PC-9 (cell line): Measurements from ENCODE around the gene KLHDC9. TPM values are rescaled to one million over a fixed set of nuclear protein-coding genes. Genes with fewer than 3 reads are reported as not detected.

Experiments used
- BruUV-seq: library from RNA; stranded (reverse); fragments of 400-500 nt; replicated peaks from 2 replicates; lab custom pipeline; 2021; lab: Mats Ljungman, UMichigan
- CTCF ChIA-PET: fragments of 300-600 bp; sonication (Branson Sonifier 250); formaldehyde crosslinking; loops from one replicate; lab custom pipeline; 2022; ENCODE audit warnings: antibody characterized with exemption; lab: Charles Lee
- POLR2A ChIA-PET: fragments of 300-600 bp; sonication (Branson Sonifier 250); formaldehyde crosslinking; loops from one replicate; lab custom pipeline; 2022; ENCODE audit warnings: antibody characterized with exemption; ENCODE audit not compliant: unreplicated experiment; lab: Charles Lee
- DNase-seq, 2 experiments: peaks; one replicate each; pipeline versions ENCODE4 v3.0.0 to v3.0.0-alpha.2; 2015 to 2022; ENCODE audit warnings: mixed read lengths in 1 of 2
- H2AFZ ChIP-seq: fragments of 200-600 bp; sonication (generic); 2 replicates; pipeline ENCODE4 v1.8.1; 2017; ENCODE audit warnings: antibody characterized with exemption
- H3F3A ChIP-seq: fragments of 200-600 bp; sonication (generic); 2 replicates; pipeline ENCODE4 v1.8.1; 2017; ENCODE audit warnings: antibody characterized with exemption, mild to moderate bottlenecking, low read depth; ENCODE audit not compliant: insufficient read depth
- H3K27ac ChIP-seq: fragments of 200-600 bp; sonication (generic); 2 replicates; pipeline ENCODE4 v1.6.1; 2016; ENCODE audit warnings: mixed run types
- H3K27me3 ChIP-seq: fragments of 200-600 bp; sonication (generic); 2 replicates; pipeline ENCODE4 v1.6.1; 2016; ENCODE audit warnings: low read depth, mixed run types; ENCODE audit not compliant: insufficient read depth
- H3K36me3 ChIP-seq: fragments of 200-600 bp; sonication (generic); 2 replicates; pipeline ENCODE4 v1.6.1; 2016; ENCODE audit warnings: low read depth, mixed run types
- H3K4me1 ChIP-seq: fragments of 200-600 bp; sonication (generic); replicated peaks from 2 replicates; pipeline ENCODE4 v1.6.1; 2016; ENCODE audit warnings: mixed run types; ENCODE audit not compliant: insufficient read depth
- H3K4me2 ChIP-seq: fragments of 200-600 bp; sonication (generic); 2 replicates; pipeline ENCODE4 v1.6.1; 2017; ENCODE audit warnings: mixed run types
- H3K4me3 ChIP-seq: fragments of 200-600 bp; sonication (generic); 2 replicates; pipeline ENCODE4 v1.6.1; 2016; ENCODE audit warnings: mixed run types
- H3K79me2 ChIP-seq: fragments of 200-600 bp; sonication (generic); 2 replicates; pipeline ENCODE4 v1.6.1; 2017; ENCODE audit warnings: low read depth, mixed run types
- H3K9me2 ChIP-seq: fragments of 200-600 bp; sonication (generic); 2 replicates; pipeline ENCODE4 v1.8.1; 2017; ENCODE audit warnings: mild to moderate bottlenecking; ENCODE audit not compliant: insufficient read depth
- H3K9me3 ChIP-seq: fragments of 200-600 bp; sonication (generic); 2 replicates; pipeline ENCODE4 v1.8.1; 2016; ENCODE audit warnings: low read depth; ENCODE audit not compliant: insufficient read depth
- H4K20me1 ChIP-seq: fragments of 200-600 bp; sonication (generic); 2 replicates; pipeline ENCODE4 v1.8.1; 2017; ENCODE audit not compliant: insufficient read depth
- CTCF ChIP-seq: fragments of 200-600 bp; sonication (generic); conservative IDR thresholded peaks from 2 replicates; pipeline ENCODE4 v1.6.1; 2017; ENCODE audit warnings: mixed run types, antibody characterized with exemption, mild to moderate bottlenecking, moderate library complexity
- EZH2 ChIP-seq: fragments of 200-600 bp; sonication (generic); IDR thresholded peaks from 2 replicates; pipeline ENCODE4 v1.8.0; 2017; ENCODE audit warnings: antibody characterized with exemption, low read depth
- intact Hi-C: fragments of 100-400 bp; cut with micrococcal nuclease; formaldehyde crosslinking; loops from one replicate; pipeline ENCODE4 v1.10.0; 2022; ENCODE audit not compliant: unreplicated experiment
- total RNA-seq: library from RNA; stranded (reverse); gene quantifications from 2 replicates; pipeline ENCODE4 v1.2.3, GENCODE V29; 2021

Gene KLHDC9
- total RNA-seq, 1 experiment from 2014 or later, result 5.6 TPM

- no TSS peak for BruUV-seq
- no peak overlapping the region for H2AFZ ChIP-seq
- no peak for DNase-seq
- no peak overlapping the region for H3K4me2 ChIP-seq
- H3K9me3 ChIP-seq, result no peaks in the 10 kb centered on the region
- intact Hi-C loops, result no loop called here
- no peaks in the 10 kb centered on the region for H3K36me3 ChIP-seq
- TF ChIP-seq CTCF, result no peak
- no peak for TF ChIP-seq EZH2
- peaks cover 23% of the 10 kb centered on the region for H3F3A ChIP-seq
- H3K79me2 ChIP-seq, result no peaks in the 10 kb centered on the region
- H3K9me2 ChIP-seq, result no peaks in the 10 kb centered on the region
- ChIA-PET CTCF (no interaction called here), POLR2A (no interaction called here)
- H3K4me3 ChIP-seq, result no peak overlapping the region
- H3K4me1 ChIP-seq, result peaks cover 55% of the 10 kb centered on the region
- no peak overlapping the region for H3K27ac ChIP-seq
- no peaks in the 10 kb centered on the region for H4K20me1 ChIP-seq
- no peaks in the 10 kb centered on the region for H3K27me3 ChIP-seq
Observed at GRCh38 chr1:161094481-161094880, 3.7 kb upstream of the KLHDC9 start.

GRCh38 chr1:161095230-161095629 lies 2.9 kb upstream of the KLHDC9 start:
- BruUV-seq, result no TSS peak
- Histone ChIP-seq H3K4me1 (peaks cover 48% of the 10 kb centered on the region), H2AFZ (no peak overlapping the region), H3K36me3 (no peaks in the 10 kb centered on the region), H3F3A (peaks cover 30% of the 10 kb centered on the region), H3K9me2 (no peaks in the 10 kb centered on the region), H3K4me3 (no peak overlapping the region), H3K27ac (no peak overlapping the region), H4K20me1 (no peaks in the 10 kb centered on the region), H3K27me3 (no peaks in the 10 kb centered on the region), H3K79me2 (no peaks in the 10 kb centered on the region), H3K9me3 (no peaks in the 10 kb centered on the region), H3K4me2 (no peak overlapping the region)
- ChIA-PET CTCF (interaction anchor here (0.7 kb wide), 1 partner anchor 27 kb away, joined by 3 read pairs; no protein-coding TSS in a partner anchor), POLR2A (no interaction called here)
- intact Hi-C loops, result no loop called here
- DNase-seq, result no peak
- no peak for TF ChIP-seq EZH2
- TF ChIP-seq CTCF, result no peak

GRCh38 chr1:161096015-161096414 lies 2.1 kb upstream of the KLHDC9 start:
- TF ChIP-seq EZH2, result no peak
- Histone ChIP-seq H3K9me2 (no peaks in the 10 kb centered on the region), H3K36me3 (no peaks in the 10 kb centered on the region), H4K20me1 (no peaks in the 10 kb centered on the region), H3K79me2 (no peaks in the 10 kb centered on the region), H3K4me1 (peaks cover 40% of the 10 kb centered on the region), H2AFZ (no peak overlapping the region), H3K27ac (no peak overlapping the region), H3K27me3 (no peaks in the 10 kb centered on the region), H3K4me2 (no peak overlapping the region), H3K4me3 (no peak overlapping the region), H3F3A (peaks cover 31% of the 10 kb centered on the region), H3K9me3 (no peaks in the 10 kb centered on the region)
- no peak for DNase-seq
- intact Hi-C loops, result loop anchor here (2.0 kb wide), 1 partner anchor 13 kb away; no protein-coding TSS in a partner anchor
- ChIA-PET POLR2A (interaction anchor here (0.6 kb wide), 1 partner anchor 315 kb away, joined by 3 read pairs; no protein-coding TSS in a partner anchor), CTCF (no interaction called here)
- BruUV-seq, result no TSS peak

- 0 out of 2 replicates have a peak, but pooled peaks cover 3% of the 10 kb centered on the region for H4K20me1 ChIP-seq
- TF ChIP-seq CTCF (no peak), EZH2 (no peak)
- CTCF ChIA-PET, result interaction anchor here (0.9 kb wide), 1 partner anchor 25 kb away, joined by 6 read pairs; no protein-coding TSS in a partner anchor
- DNase-seq, result no peak
- no peaks in the 10 kb centered on the region for H3K79me2 ChIP-seq
- intact Hi-C loops, result loop anchor here (2.0 kb wide), 1 partner anchor 14 kb away; no protein-coding TSS in a partner anchor
- POLR2A ChIA-PET, result interaction anchor here (0.6 to 0.8 kb wide), 2 partner anchors 76 to 315 kb away, joined by 3 to 4 read pairs; no protein-coding TSS in a partner anchor
- no peaks in the 10 kb centered on the region for H3K27me3 ChIP-seq
- H3K9me2 ChIP-seq, result no peaks in the 10 kb centered on the region
- BruUV-seq, result no TSS peak
- H3K4me3 ChIP-seq, result no peak overlapping the region
- H3F3A ChIP-seq, result peaks cover 36% of the 10 kb centered on the region
- peaks cover 35% of the 10 kb centered on the region for H3K4me1 ChIP-seq
- no peaks in the 10 kb centered on the region for H3K9me3 ChIP-seq
- H2AFZ ChIP-seq, result no peak overlapping the region
- H3K36me3 ChIP-seq, result 0 out of 2 replicates have a peak, but pooled peaks cover 3% of the 10 kb centered on the region
- no peak overlapping the region for H3K27ac ChIP-seq
- H3K4me2 ChIP-seq, result no peak overlapping the region
Observed at GRCh38 chr1:161096530-161096929, 1.6 kb upstream of the KLHDC9 start.
